NK-92 (cell line): ENCODE data around the gene BEGAIN.

ENCODE experiments used
- DNase-seq: peaks from one replicate; lab custom pipeline; 2025; ENCODE audit not compliant: unreplicated experiment; lab: John Stamatoyannopoulos, UW

BEGAIN gene

GRCh38 chr14:100568998-100569733 is 18.1 kb downstream of the BEGAIN start:
- DNase-seq: no peak

- no peak for DNase-seq
Measured at GRCh38 chr14:100568164-100568997, 18.8 kb downstream of the BEGAIN start.

- DNase-seq: no peak
Measured at GRCh38 chr14:100567877-100568163, 19.4 kb downstream of the BEGAIN start.

GRCh38 chr14:100567009-100567876 is 20.0 kb downstream of the BEGAIN start:
- no peak for DNase-seq

GRCh38 chr14:100566586-100566985 is 20.6 kb downstream of the BEGAIN start:
- DNase-seq: no peak

GRCh38 chr14:100566119-100566518 is 21.1 kb downstream of the BEGAIN start:
- DNase-seq: no peak

- DNase-seq: no peak
Measured at GRCh38 chr14:100565650-100566049, 21.6 kb downstream of the BEGAIN start.

- no peak for DNase-seq
Measured at GRCh38 chr14:100564512-100564911, 22.7 kb downstream of the BEGAIN start.

GRCh38 chr14:100562751-100563150 is 24.5 kb downstream of the BEGAIN start:
- no peak for DNase-seq

GRCh38 chr14:100561005-100561404 is 26.2 kb downstream of the BEGAIN start:
- DNase-seq: no peak

GRCh38 chr14:100560471-100560870 is 26.7 kb downstream of the BEGAIN start:
- no peak for DNase-seq

- DNase-seq: no peak
Measured at GRCh38 chr14:100559455-100559854, 27.8 kb downstream of the BEGAIN start.

GRCh38 chr14:100558966-100559365 is 28.3 kb downstream of the BEGAIN start:
- DNase-seq: no peak

- no peak for DNase-seq
Measured at GRCh38 chr14:100558226-100558625, 29.0 kb downstream of the BEGAIN start.

- no peak for DNase-seq
Measured at GRCh38 chr14:100557658-100558057, 29.6 kb downstream of the BEGAIN start.

GRCh38 chr14:100556936-100557505 is 30.2 kb downstream of the BEGAIN start:
- DNase-seq: no peak

GRCh38 chr14:100556140-100556475 is 31.1 kb downstream of the BEGAIN start:
- no peak for DNase-seq

GRCh38 chr14:100555436-100556139 is 31.6 kb downstream of the BEGAIN start:
- DNase-seq: no peak

GRCh38 chr14:100554696-100555320 is 32.4 kb downstream of the BEGAIN start:
- no peak for DNase-seq

GRCh38 chr14:100554082-100554677 is 33.0 kb downstream of the BEGAIN start:
- DNase-seq: no peak
